Adrenal gland (tissue), 12 donors: Measurements from ENCODE around the gene SYNPO2. TPM values are rescaled to one million over a fixed set of nuclear protein-coding genes. Genes with fewer than 3 reads are reported as not detected.
A peak's percentile ranks its signal among the peaks of the same experiment; 100 is the strongest.
"Not testable (repeated sequence)": the region's sequence is repeated elsewhere in the genome, so short reads cannot be mapped to it uniquely, and the experiment has no call there.

Experiments
- DNase-seq, 7 donors: peaks; one replicate each; pipeline ENCODE4 v3.0.0-alpha.2; 2019 to 2020
- H3K27ac ChIP-seq, 5 donors: fragments of 200-600 bp; sonication (generic) in 4 of 5; 1 replicate in 3 of 5; 2 replicates in 2 of 5; pipeline versions ENCODE4 v1.5.1 to v1.8.0; 2016 to 2020; ENCODE audit warnings: mild to moderate bottlenecking in 1 of 5
- H3K27me3 ChIP-seq: fragments of 200-600 bp; 2 replicates; pipeline ENCODE4 v1.8.0; 2021
- H3K36me3 ChIP-seq, 2 donors: fragments of 200-600 bp; replicated peaks in 1 of 2; 1 replicate in 1 of 2; 2 replicates in 1 of 2; pipeline versions ENCODE4 v1.5.1 to v1.8.0; 2018 to 2022
- H3K4me1 ChIP-seq, 2 donors: fragments of 200-600 bp; replicated peaks in 1 of 2; 1 replicate in 1 of 2; 2 replicates in 1 of 2; pipeline versions ENCODE4 v1.5.1 to v1.8.0; 2018 to 2021
- H3K4me3 ChIP-seq, 4 donors: fragments of 200-600 bp; sonication (generic) in 3 of 4; one replicate each; pipeline ENCODE4 v1.5.1; 2016 to 2018
- H3K9me3 ChIP-seq, 3 donors: fragments of 200-600 bp; sonication (generic) in 1 of 3; replicated peaks in 1 of 3; 1 replicate in 2 of 3; 2 replicates in 1 of 3; pipeline versions ENCODE4 v1.5.1 to v1.8.0; 2016 to 2021
- CTCF ChIP-seq, 6 experiments: fragments of 450-650 bp in 4 of 6; fragments of 200-600 bp in 2 of 6; sonication (generic) in 1 of 6; IDR thresholded peaks; 1 replicate in 5 of 6; 2 replicates in 1 of 6; pipeline versions ENCODE4 v1.5.1 to v1.8.0; 2016 to 2021; ENCODE audit warnings: antibody characterized with exemption in 6 of 6, mild to moderate bottlenecking in 2 of 6, moderate library complexity in 1 of 6
- POLR2A ChIP-seq, 2 donors: fragments of 450-650 bp; IDR thresholded peaks; one replicate each; pipeline ENCODE4 v1.6.1; 2017; ENCODE audit warnings: antibody characterized with exemption in 2 of 2, mild to moderate bottlenecking in 2 of 2, moderate library complexity in 1 of 2
- WGBS, 4 donors: extraction: QIAGEN DNeasy Blood & Tissue Kit in 2 of 4; methylation state at CpG; one replicate each; pipeline versions ENCODE4 v1.1.5 to v1.1.7; 2013 to 2017; 5-methylcytosine and 5-hydroxymethylcytosine counted together
- intact Hi-C, 2 donors: fragments of 100-400 bp; cut with DNase I; formaldehyde crosslinking; loops; one replicate each; pipeline versions ENCODE4 v1.14.1 to v1.15.0; 2022 to 2023
- polyA plus RNA-seq, 3 donors: library from polyadenylated mRNA; stranded (reverse); fragments of 200-250 nt in 2 of 3; fragments of 350-450 nt in 1 of 3; fragmentation: Illumina TruSeq in 1 of 3; extraction: RNeasy Lipid Tissue Mini Kit (QIAGEN cat#74804) in 1 of 3; gene quantifications; one replicate each; pipeline ENCODE4 v1.2.3, GENCODE V29; 2013 to 2014
- total RNA-seq, 9 donors: library from RNA; depleted of rRNA in 4 of 9; stranded (reverse); fragments of >200 nt in 4 of 9; fragments of 120-200 nt in 1 of 9; fragmentation: NEBNext Ultra II Directional in 1 of 9; extraction: Animal tissue kit (Norgen Biotek cat#: 25700) in 1 of 9; gene quantifications; one replicate each; pipeline versions ENCODE4 v1.1.0 to v1.2.4, GENCODE V29; 2013 to 2023
- donor health status: healthy with polysubstance abuse.
- donor health status: Bipolar disorder and iron deficiency.
- donor health status: DM: yes; HTN: yes; CAD: no.
- donor health status: DM: no; HTN: no; CAD: no.
- donor health status: DM: no; HTN: no; CAD: no.
- donor health status: DM: yes; HTN: yes; CAD: no.

Gene SYNPO2
- total and polyA plus RNA-seq, 12 donors, result 4.5 to 49.0 (median 18.4) TPM

GRCh38 chr4:119008761-119009160 is 120.1 kb downstream of the SYNPO2 start:
- Histone ChIP-seq H3K9me3 (no peaks in the 10 kb centered on the region), H3K36me3 (no peaks in the 10 kb centered on the region), H3K4me3 (no peak overlapping the region), H3K4me1 (no peaks in the 10 kb centered on the region), H3K27me3 (no peaks in the 10 kb centered on the region), H3K27ac (no peak overlapping the region)
- DNase-seq, result no peak
- intact Hi-C loops, result no loop called here
- WGBS, 4 donors, result 52 to 58% (median 54%) methylated on average over 2 of the region's 2 CpGs
- TF ChIP-seq CTCF (IDR thresholded peaks at IDR 0.05) (no peak), POLR2A (IDR thresholded peaks at IDR 0.05) (no peak)

GRCh38 chr4:119010221-119010620 is 121.6 kb downstream of the SYNPO2 start:
- H3K9me3 ChIP-seq, H3K27me3 ChIP-seq, H3K36me3 ChIP-seq, H3K4me1 ChIP-seq, intact Hi-C loops, H3K4me3 ChIP-seq, DNase-seq, H3K27ac ChIP-seq: not testable (repeated sequence)
- WGBS, 4 donors, result 64 to 83% (median 76%) methylated on average over 2 of the region's 2 CpGs

DNA sequence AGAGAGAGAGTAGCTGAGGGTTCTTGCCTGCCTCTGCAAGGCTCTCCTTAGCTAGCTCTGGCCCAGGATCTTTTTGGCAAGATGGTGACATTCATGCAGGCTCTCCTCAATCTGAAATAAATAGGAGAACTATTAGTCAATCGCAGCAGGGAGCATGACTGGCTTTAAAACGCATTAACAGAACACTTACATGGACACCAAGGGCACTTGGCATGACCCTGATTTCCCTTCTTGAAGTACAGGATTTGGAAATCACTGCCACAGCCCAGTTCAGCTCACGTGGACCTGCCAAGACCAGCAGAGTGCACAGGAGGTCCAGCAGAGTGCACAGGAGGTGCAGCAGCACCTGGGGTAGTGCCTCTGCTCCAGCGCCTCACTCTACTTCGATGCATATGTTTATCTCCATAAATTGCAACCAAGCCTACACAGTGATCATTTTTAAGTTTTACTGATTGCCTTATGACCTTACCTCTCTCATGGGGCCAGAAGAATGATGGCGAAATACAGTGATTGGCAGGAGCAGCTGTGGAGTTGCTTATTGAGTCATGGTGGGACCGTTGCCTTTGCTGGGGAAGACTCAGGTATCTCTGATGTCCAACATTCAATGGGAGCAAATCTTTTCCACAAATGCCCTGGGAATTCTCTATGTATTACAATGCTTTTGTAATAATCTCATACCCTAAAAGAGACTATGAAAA is 122.4 kb downstream of the SYNPO2 start:
- Histone ChIP-seq H3K9me3 (no peaks in the 10 kb centered on the region), H3K27me3 (no peaks in the 10 kb centered on the region), H3K4me3 (no peak overlapping the region), H3K36me3 (no peaks in the 10 kb centered on the region), H3K4me1 (no peaks in the 10 kb centered on the region), H3K27ac (no peak overlapping the region)
- DNase-seq, result peak in 1 of 7 donors; percentile 18
- WGBS, 4 donors, result 62 to 83% (median 73%) methylated on average over 6 to 7 of the region's 7 CpGs
- TF ChIP-seq CTCF (IDR thresholded peaks at IDR 0.05), result no peak
- TF ChIP-seq POLR2A (IDR thresholded peaks at IDR 0.05), result no peak
- intact Hi-C loops, result no loop called here

GRCh38 chr4:119011607-119011988 is 122.9 kb downstream of the SYNPO2 start:
- DNase-seq, result no peak
- intact Hi-C loops, result no loop called here
- Histone ChIP-seq H3K4me1 (no peaks in the 10 kb centered on the region), H3K4me3 (no peak overlapping the region), H3K27me3 (no peaks in the 10 kb centered on the region), H3K9me3 (no peaks in the 10 kb centered on the region), H3K27ac (no peak overlapping the region), H3K36me3 (no peaks in the 10 kb centered on the region)
- TF ChIP-seq CTCF (IDR thresholded peaks at IDR 0.05) (no peak), POLR2A (IDR thresholded peaks at IDR 0.05) (no peak)
- 85 to 92% (median 87%) methylated on average over 1 of the region's 1 CpG for WGBS, 4 donors

- H3K36me3 ChIP-seq, result no peaks in the 10 kb centered on the region
- intact Hi-C loops, result no loop called here
- DNase-seq, result no peak
- H3K9me3 ChIP-seq, result no peaks in the 10 kb centered on the region
- WGBS, 4 donors, result 70 to 89% (median 80%) methylated on average over 2 of the region's 2 CpGs
- TF ChIP-seq POLR2A (IDR thresholded peaks at IDR 0.05) (no peak), CTCF (IDR thresholded peaks at IDR 0.05) (no peak)
- no peak overlapping the region for H3K4me3 ChIP-seq
- no peak overlapping the region for H3K27ac ChIP-seq
- no peaks in the 10 kb centered on the region for H3K27me3 ChIP-seq
- no peaks in the 10 kb centered on the region for H3K4me1 ChIP-seq
Measured at GRCh38 chr4:119014658-119015057, 126.0 kb downstream of the SYNPO2 start.
